NT2/D1 (cell line): ENCODE measurements around the gene FAM83B.
"Not testable (repeated sequence)": the region's sequence is repeated elsewhere in the genome, so short reads cannot be mapped to it uniquely, and the experiment has no call there.

ENCODE experiments used
- DNase-seq: peaks from one replicate; pipeline ENCODE4 v3.0.0-alpha.2; 2011; ENCODE audit warnings: low read depth, low spot score
- H3K27me3 ChIP-seq: 2 replicates; pipeline ENCODE4 v1.6.0; 2011; ENCODE audit warnings: mild to moderate bottlenecking; ENCODE audit not compliant: insufficient read length, insufficient read depth
- H3K36me3 ChIP-seq: 2 replicates; pipeline ENCODE4 v1.6.1; 2011; ENCODE audit warnings: mild to moderate bottlenecking, low read length, mixed read lengths; ENCODE audit not compliant: insufficient read depth, insufficient read length
- H3K4me1 ChIP-seq: 2 replicates; pipeline ENCODE4 v1.5.1; 2011; ENCODE audit not compliant: insufficient read depth, insufficient read length
- H3K4me3 ChIP-seq: 2 replicates; pipeline ENCODE4 v1.5.1; 2011; ENCODE audit warnings: low read depth; ENCODE audit not compliant: insufficient read length
- H3K9ac ChIP-seq: 2 replicates; pipeline ENCODE4 v1.6.0; 2011; ENCODE audit warnings: low read depth; ENCODE audit not compliant: insufficient read length
- H3K9me3 ChIP-seq: 2 replicates; pipeline ENCODE4 v1.5.1; 2011; ENCODE audit warnings: mild to moderate bottlenecking, low read length; ENCODE audit not compliant: insufficient read depth
- SUZ12 ChIP-seq: IDR thresholded peaks from 2 replicates; pipeline ENCODE4 v1.6.1; 2011; ENCODE audit not compliant: insufficient read length, insufficient read depth; ENCODE audit errors: extremely low read depth
- YY1 ChIP-seq: IDR thresholded peaks from 2 replicates; pipeline ENCODE4 v1.6.1; 2011; ENCODE audit not compliant: insufficient read length, insufficient read depth
- ZNF274 ChIP-seq: IDR thresholded peaks from 2 replicates; pipeline ENCODE4 v1.6.1; 2011; ENCODE audit warnings: mild to moderate bottlenecking, low read depth, low read length

Gene FAM83B

DNA sequence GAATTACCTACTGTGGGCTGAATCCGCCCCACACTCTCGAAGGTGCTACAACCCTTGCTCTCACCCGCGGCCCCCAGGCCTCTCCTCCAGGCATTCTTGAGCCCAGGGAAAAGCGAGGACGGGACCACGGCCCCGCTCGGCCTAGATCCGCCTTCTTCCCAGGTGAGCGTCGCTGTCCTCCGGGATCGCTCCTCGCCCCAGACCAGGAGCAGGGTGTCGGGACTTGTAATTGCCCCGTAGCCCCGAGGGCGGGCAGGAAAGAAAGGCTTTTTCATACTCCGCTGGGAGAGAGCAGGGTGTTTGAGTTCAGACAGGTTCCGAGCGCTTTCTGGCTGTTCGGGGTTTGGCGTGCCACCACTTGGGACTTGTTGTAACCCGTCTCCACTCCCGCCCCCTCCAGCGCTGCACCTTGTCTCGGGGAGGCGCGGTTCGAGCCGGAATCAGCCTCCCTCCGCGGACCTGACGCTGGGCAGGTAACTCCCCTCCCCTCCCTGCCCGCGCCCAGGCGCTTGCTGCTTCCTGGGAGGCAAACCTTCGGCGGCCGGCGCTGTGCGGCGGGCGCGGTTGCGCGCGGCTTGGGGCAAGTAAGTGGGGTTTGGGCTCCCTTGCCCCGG is at the start of gene FAM83B:
Gene FAM83B, plus strand, starts transcription at position 529 of the 614 bp plus-strand sequence. CDS start 23,476 bp downstream, outside the sequence.
- peak within 1 kb of the TSS; percentile 68 for H3K9ac ChIP-seq
- no peaks in the 10 kb centered on the region for H3K9me3 ChIP-seq
- H3K4me1 ChIP-seq: no peaks in the 10 kb centered on the region
- DNase-seq: peak; percentile 15
- peak within 1 kb of the TSS; percentile 58 for H3K4me3 ChIP-seq
- H3K27me3 ChIP-seq: peaks cover 14% of the 10 kb centered on the region
- no peaks in the 10 kb centered on the region for H3K36me3 ChIP-seq
- TF ChIP-seq YY1: no peak
- TF ChIP-seq ZNF274: no peak
- no peak for TF ChIP-seq SUZ12

DNA sequence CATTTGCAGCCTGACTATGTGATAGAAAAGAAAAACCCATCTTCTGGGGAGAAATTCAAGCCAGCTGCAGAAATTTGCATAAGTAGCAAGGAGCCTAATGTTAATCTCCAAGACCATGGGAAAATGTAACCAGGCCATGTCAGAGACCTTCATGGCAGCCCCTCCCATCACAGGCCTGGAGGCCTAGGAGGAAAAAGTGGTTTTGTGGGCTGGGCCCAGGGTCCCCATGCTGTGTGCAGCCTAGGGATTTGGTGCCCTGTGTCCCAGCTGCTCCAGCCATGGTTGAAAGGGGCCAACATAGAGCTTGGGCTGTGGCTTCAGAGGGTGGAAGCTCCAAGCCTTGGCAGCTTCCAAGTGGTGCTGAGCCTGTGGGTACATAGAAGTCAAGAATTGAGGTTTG is 49.7 kb upstream of the FAM83B start:
- not testable (repeated sequence) for H3K9me3 ChIP-seq, H3K27me3 ChIP-seq, H3K4me3 ChIP-seq, DNase-seq, H3K4me1 ChIP-seq, H3K9ac ChIP-seq, H3K36me3 ChIP-seq

GRCh38 chr6:54800050-54800600 is 46.4 kb upstream of the FAM83B start:
- no peaks in the 10 kb centered on the region for H3K9me3 ChIP-seq
- no peaks in the 10 kb centered on the region for H3K36me3 ChIP-seq
- no peaks in the 10 kb centered on the region for H3K4me1 ChIP-seq
- H3K4me3 ChIP-seq: no peak overlapping the region
- no peak overlapping the region for H3K9ac ChIP-seq
- DNase-seq: no peak
- no peak for TF ChIP-seq SUZ12
- no peak for TF ChIP-seq ZNF274
- H3K27me3 ChIP-seq: no peaks in the 10 kb centered on the region

DNA sequence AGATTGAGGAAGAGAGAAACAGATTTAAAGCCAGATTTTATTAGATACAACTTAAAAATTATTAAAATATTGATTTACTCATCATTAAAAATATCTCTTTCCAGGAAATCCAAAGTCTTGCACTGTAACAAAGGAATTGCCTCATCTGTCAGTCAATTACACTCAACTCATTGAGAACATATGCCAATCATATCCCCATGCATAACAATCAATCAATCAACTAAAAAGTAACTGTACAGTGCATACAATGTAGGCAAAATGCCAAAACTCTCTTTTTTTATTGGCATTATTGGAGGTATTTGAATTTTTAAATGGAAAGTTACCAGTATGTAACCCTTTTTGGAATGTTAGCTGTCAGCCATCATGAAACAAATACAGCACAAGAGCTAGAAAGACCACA is 45.3 kb upstream of the FAM83B start:
- Histone ChIP-seq H3K4me1 (no peaks in the 10 kb centered on the region), H3K4me3 (no peak overlapping the region), H3K9me3 (no peaks in the 10 kb centered on the region), H3K9ac (no peak overlapping the region), H3K36me3 (no peaks in the 10 kb centered on the region), H3K27me3 (no peaks in the 10 kb centered on the region)
- no peak for DNase-seq
- TF ChIP-seq ZNF274 (no peak), SUZ12 (no peak), YY1 (no peak)

DNA sequence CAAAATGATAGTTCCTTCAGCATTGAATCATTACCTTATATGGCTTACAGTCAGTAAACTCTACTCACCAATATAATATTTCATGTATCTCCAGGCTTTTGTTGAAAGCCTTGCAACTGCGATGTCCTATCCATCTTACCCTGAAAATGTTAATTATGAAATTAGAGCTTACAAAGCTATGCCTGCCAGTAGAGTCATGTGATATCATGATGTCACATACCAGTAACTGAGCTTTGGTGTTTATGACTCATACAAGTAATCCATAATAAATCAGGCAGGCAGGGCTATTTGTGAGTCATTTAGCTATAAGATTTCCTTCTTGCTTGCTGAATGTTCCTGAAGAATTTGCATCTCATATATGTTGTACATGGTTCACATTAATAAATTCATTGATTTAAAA is 44.9 kb upstream of the FAM83B start:
- DNase-seq: no peak
- H3K4me3 ChIP-seq: no peak overlapping the region
- H3K9me3 ChIP-seq: no peaks in the 10 kb centered on the region
- H3K4me1 ChIP-seq: no peaks in the 10 kb centered on the region
- no peak overlapping the region for H3K9ac ChIP-seq
- no peaks in the 10 kb centered on the region for H3K36me3 ChIP-seq
- no peaks in the 10 kb centered on the region for H3K27me3 ChIP-seq
- TF ChIP-seq ZNF274: no peak
- no peak for TF ChIP-seq YY1
- TF ChIP-seq SUZ12: no peak

DNA sequence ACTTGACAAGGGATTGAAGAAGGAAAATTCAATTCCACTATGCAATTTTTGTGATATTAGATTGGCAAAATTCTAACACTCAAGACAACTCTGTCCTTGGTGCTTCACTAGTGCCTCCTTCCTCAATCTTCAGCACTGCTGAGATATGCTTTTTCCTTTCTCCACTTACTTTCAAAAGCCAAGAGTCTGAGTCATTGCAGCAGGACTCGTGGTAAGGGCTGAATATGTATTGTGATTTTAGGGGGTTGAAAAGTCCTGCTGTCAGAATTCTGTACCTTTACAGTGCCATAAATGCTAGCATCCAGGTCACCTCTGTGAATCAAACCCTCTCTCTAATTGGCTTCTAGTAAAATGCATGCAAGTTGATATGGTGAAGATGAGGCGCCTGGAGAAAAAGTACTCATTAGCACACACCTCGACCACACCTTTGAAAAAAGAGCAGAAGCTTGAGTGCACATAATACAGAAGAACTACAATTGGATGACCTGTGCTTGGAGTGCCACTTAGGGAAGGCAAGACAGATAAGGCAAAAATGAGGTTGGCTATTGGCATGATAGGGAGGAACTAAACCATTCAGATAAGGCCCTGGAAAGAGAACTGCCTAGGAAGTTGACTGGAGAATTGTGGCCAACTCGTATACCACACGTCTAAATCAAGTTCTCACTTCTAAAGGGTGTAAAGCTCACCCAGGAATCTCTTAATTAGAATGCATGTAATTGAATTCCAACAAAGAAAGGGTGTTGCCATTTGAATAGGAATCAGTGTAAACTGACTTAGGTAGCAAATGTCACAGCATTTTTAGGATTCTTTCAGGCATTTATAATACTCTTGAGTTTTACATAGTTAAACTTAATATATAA is 43.6 kb upstream of the FAM83B start:
- no peaks in the 10 kb centered on the region for H3K27me3 ChIP-seq
- TF ChIP-seq SUZ12: no peak
- TF ChIP-seq YY1: no peak
- TF ChIP-seq ZNF274: no peak
- no peaks in the 10 kb centered on the region for H3K4me1 ChIP-seq
- H3K4me3 ChIP-seq: no peak overlapping the region
- no peaks in the 10 kb centered on the region for H3K9me3 ChIP-seq
- no peaks in the 10 kb centered on the region for H3K36me3 ChIP-seq
- no peak overlapping the region for H3K9ac ChIP-seq
- no peak for DNase-seq

DNA sequence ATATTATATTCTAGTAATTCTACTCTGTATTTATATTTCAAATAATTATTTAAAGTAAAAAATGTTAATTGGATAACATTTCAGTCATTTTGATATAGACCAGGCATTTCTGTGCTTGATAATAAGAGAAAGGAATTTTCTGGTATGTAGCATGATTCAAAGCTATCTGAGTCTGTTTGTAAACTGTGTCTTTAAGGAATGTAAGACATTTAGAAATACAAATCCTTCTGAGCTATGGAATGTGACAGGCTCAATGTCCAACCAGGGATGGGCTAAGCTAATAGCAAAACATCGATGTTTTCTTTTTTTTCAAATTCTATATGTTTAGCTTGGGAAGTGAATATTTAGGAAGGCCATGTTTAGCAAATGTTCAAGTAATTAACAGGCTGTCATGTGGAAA is 41.5 kb upstream of the FAM83B start:
- H3K4me3 ChIP-seq: no peak overlapping the region
- H3K9me3 ChIP-seq: no peaks in the 10 kb centered on the region
- no peaks in the 10 kb centered on the region for H3K36me3 ChIP-seq
- TF ChIP-seq ZNF274: no peak
- no peak for TF ChIP-seq SUZ12
- TF ChIP-seq YY1: no peak
- H3K9ac ChIP-seq: no peak overlapping the region
- no peak for DNase-seq
- H3K27me3 ChIP-seq: no peaks in the 10 kb centered on the region
- no peaks in the 10 kb centered on the region for H3K4me1 ChIP-seq
